K562 (cell line): ENCODE measurements around the gene RSPH6A. TPM values are rescaled to one million over a fixed set of nuclear protein-coding genes. Genes with fewer than 3 reads are reported as not detected.
A peak's percentile ranks its signal among the peaks of the same experiment; 100 is the strongest.

Source experiments
- ATAC-seq: fragments of 200-7000 bp; cut with Tn5 transposase; 3 replicates; pipeline ENCODE4 v1.9.1; 2020; ENCODE audit warnings: moderate library complexity
- BruUV-seq: library from RNA; stranded (reverse); fragments of 400-500 nt; replicated peaks from 2 replicates; lab custom pipeline; 2021; lab: Mats Ljungman, UMichigan
- CTCF ChIA-PET: fragments of 300-600 bp; formaldehyde crosslinking; extraction: SDS; loops from one replicate; lab custom pipeline; 2021; ENCODE audit warnings: low intra/inter-chr PET ratio; lab: Yijun Ruan, JAX
- POLR2A ChIA-PET: fragments of 300-600, 350-650 bp; sonication (Branson Sonifier 250); formaldehyde crosslinking; extraction: SDS; loops from one replicate; lab custom pipeline; 2021; ENCODE audit warnings: antibody characterized with exemption, inconsistent platforms; lab: Yijun Ruan, JAX
- DNase-seq, 4 experiments: peaks; one replicate each; pipeline versions ENCODE4 v3.0.0 to v3.0.0-alpha.2; 2011 to 2018; ENCODE audit warnings: low spot score in 3 of 4, mixed read lengths in 3 of 4; ENCODE audit errors: extremely low read depth in 1 of 4
- FAIRE-seq: peaks from 2 replicates; lab custom pipeline; 2011; peaks lifted over from hg19 to GRCh38; lab: Jason Lieb, UNC
- H2AFZ ChIP-seq: 2 replicates; pipeline ENCODE4 v1.6.0; 2011; ENCODE audit warnings: low read depth, low read length, control low read depth, inconsistent platforms
- H3K27ac ChIP-seq: fragments of 200-600 bp; 3 replicates; pipeline ENCODE4 v1.8.0; 2011; ENCODE audit warnings: low read depth, mild to moderate bottlenecking, control low read depth, inconsistent platforms, low read length, moderate library complexity, mixed read lengths; ENCODE audit errors: extremely low read depth
- H3K27me3 ChIP-seq, 2 experiments: fragments of 300-600 bp in 1 of 2; 2 replicates in 1 of 2; 3 replicates in 1 of 2; pipeline versions ENCODE4 v1.6.0 to v1.8.0; 2011; ENCODE audit warnings: inconsistent platforms in 2 of 2, low read length in 2 of 2, mild to moderate bottlenecking in 1 of 2, mixed read lengths in 1 of 2, moderate library complexity in 1 of 2; ENCODE audit not compliant: control insufficient read depth in 2 of 2, insufficient read depth in 2 of 2
- H3K36me3 ChIP-seq: fragments of 300-600 bp; 3 replicates; pipeline ENCODE4 v1.8.0; 2011; ENCODE audit warnings: mild to moderate bottlenecking, low read length, inconsistent platforms; ENCODE audit not compliant: control insufficient read depth, insufficient read depth
- H3K4me1 ChIP-seq, 2 experiments: fragments of 200-600 bp in 1 of 2; replicated peaks in 1 of 2; 2 replicates in 1 of 2; 3 replicates in 1 of 2; pipeline versions ENCODE4 v1.5.1 to v1.8.0; 2011; ENCODE audit warnings: inconsistent platforms in 2 of 2, low read length in 2 of 2, mild to moderate bottlenecking in 1 of 2, mixed read lengths in 1 of 2, moderate library complexity in 1 of 2; ENCODE audit not compliant: control insufficient read depth in 2 of 2, insufficient read depth in 2 of 2
- H3K4me2 ChIP-seq: 2 replicates; pipeline ENCODE4 v1.6.1; 2011; ENCODE audit warnings: low read length, control low read depth, inconsistent platforms, mixed read lengths; ENCODE audit not compliant: insufficient read depth
- H3K4me3 ChIP-seq: fragments of 200-600 bp; sonication (generic), shearing (Covaris generic); 2 replicates; pipeline ENCODE4 v1.5.1; 2016; ENCODE audit warnings: control low read depth, inconsistent platforms
- H3K79me2 ChIP-seq: fragments of 200-600 bp; 3 replicates; pipeline ENCODE4 v1.8.0; 2011; ENCODE audit warnings: low read length, inconsistent platforms; ENCODE audit not compliant: control insufficient read depth, insufficient read depth
- H3K9ac ChIP-seq, 2 experiments: 2 replicates each; pipeline versions ENCODE4 v1.6.0 to v1.6.1; 2011; ENCODE audit warnings: low read depth in 2 of 2, low read length in 2 of 2, control low read depth in 1 of 2, inconsistent platforms in 1 of 2, mild to moderate bottlenecking in 1 of 2, mixed read lengths in 1 of 2; ENCODE audit not compliant: insufficient read depth in 1 of 2
- H3K9me1 ChIP-seq: one replicate; pipeline ENCODE4 v1.6.0; 2011; ENCODE audit warnings: inconsistent platforms, mild to moderate bottlenecking, low read length, moderate library complexity; ENCODE audit not compliant: control insufficient read depth, insufficient read depth
- H3K9me3 ChIP-seq: replicated peaks from 2 replicates; pipeline ENCODE4 v1.5.1; 2011; ENCODE audit warnings: low read depth, low read length, inconsistent platforms; ENCODE audit not compliant: control insufficient read depth, insufficient read depth
- H4K20me1 ChIP-seq: replicated peaks from 2 replicates; pipeline ENCODE4 v1.6.1; 2011; ENCODE audit warnings: low read length, inconsistent platforms, mixed read lengths; ENCODE audit not compliant: control insufficient read depth, insufficient read depth
- DACH1 ChIP-seq: fragments of 450-650 bp; IDR thresholded peaks from 2 replicates; pipeline ENCODE4 v1.6.1; 2018; ENCODE audit not compliant: partially characterized antibody
- FOXK1 ChIP-seq: sonication (generic); formaldehyde crosslinking; IDR thresholded peaks from 2 replicates; pipeline ENCODE4 v1.8.0; 2022; ENCODE audit warnings: missing genetic modification reagents, mild to moderate bottlenecking, borderline replicate concordance
- NR4A1 ChIP-seq, 2 experiments: fragments of 250-450 bp in 1 of 2; fragments of 450-650 bp in 1 of 2; sonication (Bioruptor Pico) in 1 of 2; IDR thresholded peaks; 2 replicates each; pipeline versions ENCODE4 v1.4.0 to v1.6.1; 2016 to 2020; ENCODE audit warnings: mild to moderate bottlenecking in 2 of 2, missing compliant biosample characterization in 1 of 2, missing genetic modification characterization in 1 of 2, moderate library complexity in 1 of 2
- SNAPC5 ChIP-seq: fragments of 250-450 bp; sonication (Bioruptor Pico); IDR thresholded peaks from 2 replicates; pipeline ENCODE4 v1.8.0; 2021; ENCODE audit warnings: moderate library complexity, mild to moderate bottlenecking, inconsistent platforms
- TFAP4 ChIP-seq: sonication (generic); formaldehyde crosslinking; IDR thresholded peaks from 2 replicates; pipeline ENCODE4 v1.8.0; 2022; ENCODE audit warnings: missing genetic modification reagents, mild to moderate bottlenecking, moderate library complexity, borderline replicate concordance
- ZBTB1 ChIP-seq: sonication (generic); formaldehyde crosslinking; IDR thresholded peaks from 2 replicates; pipeline ENCODE4 v1.8.1; 2023; ENCODE audit warnings: missing genetic modification reagents, low read depth, mild to moderate bottlenecking, borderline replicate concordance
- ZNF280B ChIP-seq: fragments of 250-450 bp; sonication (Bioruptor Pico); IDR thresholded peaks from 2 replicates; pipeline ENCODE4 v1.5.1; 2021; ENCODE audit warnings: mild to moderate bottlenecking
- WGBS: fragments of 100-300 bp; shearing (Covaris generic); methylation state at CpG from one replicate; pipeline ENCODE4 v1.1.6; 2016; ENCODE audit warnings: low coverage, mixed read lengths; ENCODE audit not compliant: insufficient coverage; ENCODE audit errors: missing lambda C conversion rate; 5-methylcytosine and 5-hydroxymethylcytosine counted together
- in situ Hi-C: fragments of 300-500 bp; cut with MboI; formaldehyde crosslinking; loops from 4 replicates; pipeline ENCODE4 v1.15.0; 2018; ENCODE audit warnings: inconsistent platforms, mixed read lengths
- intact Hi-C: fragments of 100-400 bp; cut with micrococcal nuclease; formaldehyde crosslinking; loops from 2 replicates; pipeline ENCODE4 v1.14.2; 2022
- polyA plus RNA-seq, 8 experiments: library from polyadenylated mRNA; depleted of rRNA in 4 of 8; stranded (reverse) in 5 of 8; unstranded in 3 of 8; fragments of >200 nt; fragmentation: Nextera tagmentation in 2 of 8; fragmentation: Illumina TruSeq in 1 of 8; extraction: Ambion mirVana in 2 of 8; extraction: Trizol in 1 of 8; gene quantifications; 2 replicates each; pipeline versions ENCODE4 v1.2.1 to v1.2.3, GENCODE V29; 2011 to 2014; ENCODE audit warnings: inconsistent platforms in 1 of 8, missing spikeins in 1 of 8
- total RNA-seq, 7 experiments: library from RNA; depleted of rRNA in 6 of 7; stranded (reverse); fragments of >200 nt in 6 of 7; fragmentation: Illumina TruSeq in 2 of 7; extraction: Trizol in 2 of 7; gene quantifications; 2 replicates each; pipeline versions ENCODE4 v1.2.1 to v1.2.3, GENCODE V29; 2011 to 2021; ENCODE audit warnings: low replicate concordance in 1 of 7

Gene RSPH6A
- total and polyA plus RNA-seq, 9 of the 15 experiments (the other 6 are each of a cell fraction or from before 2014, with no cell fraction given): 0.03 to 0.15 (median 0.07) TPM; not detected in 5

- 72% methylated on average over 8 of the region's 8 CpGs for WGBS
- no peaks in the 10 kb centered on the region for H3K27me3 ChIP-seq
- no peaks in the 10 kb centered on the region for H3K79me2 ChIP-seq
- FAIRE-seq (no peak), DNase-seq (no peak), ATAC-seq (no peak)
- H3K4me2 ChIP-seq: no peak overlapping the region
- in situ Hi-C loops (loop anchor here (10.0 kb wide), 1 partner anchor 200 kb away; no protein-coding TSS in a partner anchor), intact Hi-C loops (no loop called here)
- H3K27ac ChIP-seq: no peak overlapping the region
- 0 out of 4 replicates have a peak overlapping the region, but pooled peaks of 1 of the 2 experiments have one; percentile 58 for H3K9ac ChIP-seq
- peaks cover 10 to 31% of the 10 kb centered on the region in 2 experiments; a peak in 4 of 5 replicates for H3K4me1 ChIP-seq
- ChIA-PET CTCF (no interaction called here), POLR2A (interaction anchor here (2.0 kb wide), 1 partner anchor 12 kb away, joined by 6 read pairs; the partner anchor contains the start of gene DMWD)
- no peaks in the 10 kb centered on the region for H3K9me1 ChIP-seq
- H4K20me1 ChIP-seq: no peaks in the 10 kb centered on the region
- no peaks in the 10 kb centered on the region for H3K36me3 ChIP-seq
- H2AFZ ChIP-seq: no peak overlapping the region
- H3K9me3 ChIP-seq: no peaks in the 10 kb centered on the region
- no TSS peak for BruUV-seq
- H3K4me3 ChIP-seq: no peak overlapping the region
- no peak for TF ChIP-seq DACH1
- no peak for TF ChIP-seq ZBTB1
- TF ChIP-seq SNAPC5 (CRISPR knock-in tag): no peak
- no peak for TF ChIP-seq ZNF280B (CRISPR knock-in tag)
- no peak for TF ChIP-seq FOXK1 (CRISPR knock-in tag)
- 0 out of 2 replicates have a peak, but pooled peaks have one; percentile 21 for TF ChIP-seq TFAP4 (CRISPR knock-in tag)
- no peak for TF ChIP-seq NR4A1 (CRISPR knock-in tag; IDR thresholded peaks at IDR 0.05)
- no peak for TF ChIP-seq NR4A1 (tag; IDR thresholded peaks at IDR 0.05)
Observed at GRCh38 chr19:45804959-45805230, 10.2 kb downstream of the RSPH6A start.
